Measurements from ENCODE around the gene HTR4.
A peak's percentile ranks its signal among the peaks of the same experiment; 100 is the strongest.
"Not testable (repeated sequence)": the region's sequence is repeated elsewhere in the genome, so short reads cannot be mapped to it uniquely, and the experiment has no call there.

Gene HTR4

GRCh38 chr5:148539851-148540250 lies 114.5 kb downstream of the HTR4 start:
- no peak for DNase-seq (ENCODE audit: low read depth, low spot score)

GRCh38 chr5:148535190-148535589 lies 119.1 kb downstream of the HTR4 start:
- no peak for DNase-seq (ENCODE audit: low read depth, low spot score)

GRCh38 chr5:148532969-148533670 lies 121.2 kb downstream of the HTR4 start:
- DNase-seq (ENCODE audit: low read depth, low spot score), result no peak

GRCh38 chr5:148529450-148529849 lies 124.9 kb downstream of the HTR4 start:
- not testable (repeated sequence) for DNase-seq (ENCODE audit: low read depth, low spot score)

- DNase-seq (ENCODE audit: low read depth, low spot score), result no peak
These were observed 129.6 kb downstream of the HTR4 start for GRCh38 chr5:148524721-148525120.

GRCh38 chr5:148523139-148523538 lies 131.2 kb downstream of the HTR4 start:
- no peak for DNase-seq (ENCODE audit: low read depth, low spot score)

- no peak for DNase-seq (ENCODE audit: low read depth, low spot score)
These were observed 138.9 kb downstream of the HTR4 start for GRCh38 chr5:148515460-148515859.

GRCh38 chr5:148514344-148514743 lies 140.0 kb downstream of the HTR4 start:
- DNase-seq (ENCODE audit: low read depth, low spot score), result no peak

GRCh38 chr5:148512498-148512897 lies 141.8 kb downstream of the HTR4 start:
- DNase-seq (ENCODE audit: low read depth, low spot score), result no peak

GRCh38 chr5:148511810-148512347 lies 142.4 kb downstream of the HTR4 start:
- DNase-seq (ENCODE audit: low read depth, low spot score), result no peak

- DNase-seq (ENCODE audit: low read depth, low spot score), result no peak
These were observed 144.4 kb downstream of the HTR4 start for GRCh38 chr5:148509893-148510292.

GRCh38 chr5:148507648-148508047 lies 146.7 kb downstream of the HTR4 start:
- DNase-seq (ENCODE audit: low read depth, low spot score), result no peak

- DNase-seq (ENCODE audit: low read depth, low spot score), result peak; percentile 7
These were observed 154.9 kb downstream of the HTR4 start for GRCh38 chr5:148499452-148499851.

GRCh38 chr5:148497757-148498156 lies 156.6 kb downstream of the HTR4 start:
- DNase-seq (ENCODE audit: low read depth, low spot score), result no peak

- no peak for DNase-seq (ENCODE audit: low read depth, low spot score)
These were observed 162.0 kb downstream of the HTR4 start for GRCh38 chr5:148492351-148492750.

GRCh38 chr5:148491793-148492184 lies 162.5 kb downstream of the HTR4 start:
- no peak for DNase-seq (ENCODE audit: low read depth, low spot score)

GRCh38 chr5:148491015-148491792 lies 163.1 kb downstream of the HTR4 start:
- no peak for DNase-seq (ENCODE audit: low read depth, low spot score)

- no peak for DNase-seq (ENCODE audit: low read depth, low spot score)
These were observed 165.6 kb downstream of the HTR4 start for GRCh38 chr5:148488757-148489156.

- DNase-seq (ENCODE audit: low read depth, low spot score), result no peak
These were observed 167.9 kb downstream of the HTR4 start for GRCh38 chr5:148486456-148486855.

- no peak for DNase-seq (ENCODE audit: low read depth, low spot score)
These were observed 169.7 kb downstream of the HTR4 start for GRCh38 chr5:148484651-148485050.

GRCh38 chr5:148483750-148484149 lies 170.6 kb downstream of the HTR4 start:
- DNase-seq (ENCODE audit: low read depth, low spot score), result no peak

- DNase-seq (ENCODE audit: low read depth, low spot score), result peak; percentile 36
These were observed 171.4 kb downstream of the HTR4 start for GRCh38 chr5:148482697-148483462.

All from astrocyte of the hippocampus (primary cell).